OCI-LY3 (cell line): ENCODE results near the gene CDC42BPA.

Source experiments
- H2AFZ ChIP-seq: fragments of 200-600, 300-600 bp; shearing (Covaris generic); 2 replicates; pipeline ENCODE4 v1.6.0; 2014; ENCODE audit warnings: antibody characterized with exemption, low read depth, low read length
- H3K27ac ChIP-seq: fragments of 200-600, 300-600 bp; sonication (generic); 2 replicates; pipeline ENCODE4 v1.5.1; 2014; ENCODE audit warnings: mild to moderate bottlenecking, low read length, moderate library complexity, mixed read lengths
- H3K27me3 ChIP-seq: fragments of 200-600, 300-600 bp; sonication (generic); 2 replicates; pipeline ENCODE4 v1.6.1; 2014; ENCODE audit warnings: low read depth, low read length, mixed read lengths
- H3K36me3 ChIP-seq: fragments of 200-600, 300-600 bp; sonication (generic); replicated peaks from 2 replicates; pipeline ENCODE3; 2014; ENCODE audit warnings: low read depth, low read length, mixed read lengths
- H3K4me1 ChIP-seq: fragments of 300-600, 200-600 bp; sonication (generic); 2 replicates; pipeline ENCODE4 v1.6.1; 2014; ENCODE audit warnings: low read length, mixed read lengths
- H3K4me2 ChIP-seq: fragments of 200-600, 300-600 bp; sonication (generic); 2 replicates; pipeline ENCODE4 v1.6.1; 2014; ENCODE audit warnings: low read length, mixed read lengths
- H3K4me3 ChIP-seq: fragments of 300-600, 200-600 bp; sonication (generic); 2 replicates; pipeline ENCODE4 v1.5.1; 2014; ENCODE audit warnings: antibody characterized with exemption, mild to moderate bottlenecking, low read length, moderate library complexity
- H3K79me2 ChIP-seq: fragments of 300-600, 200-600 bp; shearing (Covaris generic); 2 replicates; pipeline ENCODE4 v1.6.1; 2014; ENCODE audit warnings: mild to moderate bottlenecking, low read length, mixed read lengths
- H3K9ac ChIP-seq: fragments of 300-600, 200-600 bp; shearing (Covaris generic); 2 replicates; pipeline ENCODE4 v1.6.0; 2014; ENCODE audit warnings: mild to moderate bottlenecking, low read length, moderate library complexity
- H3K9me3 ChIP-seq: fragments of 200-600, 300-600 bp; shearing (Covaris generic); 2 replicates; pipeline ENCODE4 v1.6.1; 2014; ENCODE audit warnings: low read length, mixed read lengths; ENCODE audit not compliant: insufficient read depth
- H4K20me1 ChIP-seq: fragments of 200-600, 300-600 bp; sonication (generic); 2 replicates; pipeline ENCODE4 v1.6.1; 2016; ENCODE audit warnings: low read length, mixed read lengths; ENCODE audit not compliant: insufficient read depth
- CTCF ChIP-seq: fragments of 200-600, 300-600 bp; sonication (generic); IDR thresholded peaks from 2 replicates; pipeline ENCODE4 v1.5.1; 2014; ENCODE audit warnings: antibody characterized with exemption, low read length, low read depth
- EZH2phosphoT487 ChIP-seq: fragments of 200-600 bp; shearing (Covaris generic); IDR thresholded peaks from 2 replicates; pipeline ENCODE4 v1.6.1; 2018; ENCODE audit warnings: antibody characterized with exemption, mixed run types, low read depth

Gene CDC42BPA

GRCh38 chr1:227228201-227228600 lies 90.1 kb downstream of the CDC42BPA start:
- Histone ChIP-seq H3K27ac (no peak overlapping the region), H3K9me3 (no peaks in the 10 kb centered on the region), H3K4me2 (no peak overlapping the region), H3K4me1 (no peaks in the 10 kb centered on the region), H4K20me1 (no peaks in the 10 kb centered on the region), H3K27me3 (0 out of 2 replicates have a peak, but pooled peaks cover 8% of the 10 kb centered on the region), H3K79me2 (no peaks in the 10 kb centered on the region), H3K4me3 (no peak overlapping the region), H3K9ac (no peak overlapping the region), H2AFZ (no peak overlapping the region), H3K36me3 (no peaks in the 10 kb centered on the region)
- TF ChIP-seq EZH2phosphoT487 (no peak), CTCF (no peak)

- no peak overlapping the region for H2AFZ ChIP-seq
- no peaks in the 10 kb centered on the region for H4K20me1 ChIP-seq
- TF ChIP-seq CTCF: no peak
- H3K27ac ChIP-seq: no peak overlapping the region
- H3K4me3 ChIP-seq: no peak overlapping the region
- H3K9me3 ChIP-seq: no peaks in the 10 kb centered on the region
- H3K36me3 ChIP-seq: no peaks in the 10 kb centered on the region
- no peaks in the 10 kb centered on the region for H3K79me2 ChIP-seq
- H3K9ac ChIP-seq: no peak overlapping the region
- H3K4me1 ChIP-seq: no peaks in the 10 kb centered on the region
- 0 out of 2 replicates have a peak, but pooled peaks cover 8% of the 10 kb centered on the region for H3K27me3 ChIP-seq
- H3K4me2 ChIP-seq: no peak overlapping the region
These were observed 90.5 kb downstream of the CDC42BPA start for GRCh38 chr1:227227761-227228160.

- no peak overlapping the region for H3K27ac ChIP-seq
- H3K4me2 ChIP-seq: no peak overlapping the region
- 0 out of 2 replicates have a peak, but pooled peaks cover 8% of the 10 kb centered on the region for H3K27me3 ChIP-seq
- no peaks in the 10 kb centered on the region for H3K9me3 ChIP-seq
- H3K36me3 ChIP-seq: no peaks in the 10 kb centered on the region
- no peaks in the 10 kb centered on the region for H3K4me1 ChIP-seq
- TF ChIP-seq CTCF (no peak), EZH2phosphoT487 (no peak)
- H3K4me3 ChIP-seq: no peak overlapping the region
- H4K20me1 ChIP-seq: no peaks in the 10 kb centered on the region
- H2AFZ ChIP-seq: no peak overlapping the region
- no peaks in the 10 kb centered on the region for H3K79me2 ChIP-seq
- H3K9ac ChIP-seq: no peak overlapping the region
These were observed 92.5 kb downstream of the CDC42BPA start for GRCh38 chr1:227225715-227226346.

- no peak overlapping the region for H2AFZ ChIP-seq
- TF ChIP-seq CTCF (no peak), EZH2phosphoT487 (no peak)
- no peaks in the 10 kb centered on the region for H3K9me3 ChIP-seq
- H3K4me3 ChIP-seq: no peak overlapping the region
- H3K4me2 ChIP-seq: no peak overlapping the region
- no peaks in the 10 kb centered on the region for H3K36me3 ChIP-seq
- no peaks in the 10 kb centered on the region for H4K20me1 ChIP-seq
- H3K4me1 ChIP-seq: no peaks in the 10 kb centered on the region
- no peaks in the 10 kb centered on the region for H3K79me2 ChIP-seq
- no peak overlapping the region for H3K27ac ChIP-seq
- 0 out of 2 replicates have a peak, but pooled peaks cover 8% of the 10 kb centered on the region for H3K27me3 ChIP-seq
- H3K9ac ChIP-seq: no peak overlapping the region
These were observed 95.0 kb downstream of the CDC42BPA start for GRCh38 chr1:227223171-227223806.
